ENCODE results near the gene ZC3H12D.
"Not testable (repeated sequence)": the region's sequence is repeated elsewhere in the genome, so short reads cannot be mapped to it uniquely, and the experiment has no call there.

ZC3H12D gene

DNA sequence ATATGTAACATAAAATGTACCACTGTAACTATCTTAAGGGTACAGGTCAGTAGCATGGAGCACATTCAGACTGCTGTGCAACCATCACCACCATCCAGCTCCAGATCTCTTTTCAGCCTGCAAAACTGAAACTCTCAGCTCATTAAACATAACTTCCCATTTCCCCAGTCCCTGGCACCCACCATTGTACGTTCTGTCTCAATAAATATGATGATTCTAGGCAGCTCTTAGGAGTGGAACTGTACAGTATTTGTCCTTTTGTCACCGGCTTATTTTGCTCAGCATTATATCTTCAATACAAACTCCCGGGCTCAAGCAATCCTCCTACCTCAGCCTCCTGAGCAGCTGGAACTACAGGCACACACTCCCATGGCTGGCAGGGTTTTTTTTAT lies 1.5 kb downstream of the ZC3H12D start:
- DNase-seq = no peak

DNA sequence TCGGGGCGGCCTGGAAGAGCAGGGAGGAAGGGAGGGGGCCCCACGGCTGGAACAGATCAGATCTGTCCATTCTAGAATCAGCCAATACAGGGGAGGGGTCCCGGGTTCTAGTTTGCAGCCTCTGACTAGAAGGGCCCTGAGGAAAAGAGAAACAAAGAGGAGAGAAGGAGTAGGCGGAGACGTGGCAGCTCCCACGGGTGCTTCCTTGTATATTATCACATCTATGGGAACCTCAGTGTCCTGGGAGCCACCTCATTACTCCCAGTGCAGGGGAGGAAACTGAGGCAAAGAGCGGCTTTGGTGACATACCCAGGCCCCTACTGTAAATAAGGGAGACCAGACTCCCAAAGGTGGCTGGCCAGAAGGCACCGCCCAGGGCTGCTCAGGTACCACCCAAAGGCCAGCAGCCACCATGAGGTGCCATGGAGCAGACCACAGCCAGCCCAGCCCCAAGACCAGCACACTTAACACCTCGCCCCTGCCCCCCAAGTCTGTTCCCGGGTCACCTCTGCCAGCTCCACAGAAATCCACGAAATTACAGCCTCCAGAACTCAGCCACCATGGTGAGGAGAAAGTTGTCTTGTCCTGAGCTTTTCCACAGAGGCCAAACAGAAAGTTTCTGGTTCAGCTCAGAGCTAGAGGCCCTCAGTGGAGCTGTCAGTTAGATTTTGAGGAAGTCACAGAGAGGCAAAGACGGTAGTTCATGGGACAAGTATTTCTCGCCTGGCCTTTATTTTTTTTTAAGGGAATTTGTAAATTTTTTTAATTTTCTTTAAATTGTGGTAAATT lies 2.1 kb downstream of the ZC3H12D start:
- no peak for DNase-seq

DNA sequence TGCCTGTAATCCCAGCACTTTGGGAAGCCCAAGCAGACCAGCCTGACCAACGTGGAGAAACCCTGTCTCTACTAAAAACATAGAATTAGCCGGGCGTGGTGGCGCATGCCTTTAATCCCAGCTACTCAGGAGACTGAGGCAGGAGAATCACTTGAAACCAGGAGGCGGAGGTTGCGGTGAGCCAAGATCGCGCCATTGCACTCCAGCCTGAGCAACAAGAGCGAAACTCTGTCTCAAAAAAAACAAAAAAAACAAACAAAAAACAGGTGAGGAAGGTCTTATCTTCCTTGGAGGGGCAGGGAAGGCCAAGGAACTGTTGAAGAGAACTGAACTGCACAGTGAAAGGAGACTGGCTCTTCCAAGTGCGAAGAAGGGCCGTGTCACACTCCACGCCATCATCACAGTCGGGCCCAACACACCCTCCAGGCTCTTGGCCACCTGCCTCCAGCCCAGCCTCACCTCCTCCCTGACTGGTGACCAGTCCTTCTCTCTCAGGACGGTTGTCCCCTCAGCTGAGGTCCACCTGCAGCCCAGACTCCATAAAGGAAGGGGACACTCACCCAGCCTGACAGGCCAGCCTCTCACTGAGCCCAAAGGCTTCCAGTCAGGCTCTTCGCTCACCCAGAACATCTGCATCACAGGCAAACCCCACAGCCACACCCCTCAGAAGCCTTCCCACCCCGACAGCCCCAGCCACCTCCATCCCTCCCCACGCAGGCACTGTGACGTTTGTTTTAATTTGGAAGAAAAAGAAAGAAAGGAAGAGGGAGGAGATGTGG lies 4.1 kb downstream of the ZC3H12D start:
- DNase-seq = peak; percentile 49

DNA sequence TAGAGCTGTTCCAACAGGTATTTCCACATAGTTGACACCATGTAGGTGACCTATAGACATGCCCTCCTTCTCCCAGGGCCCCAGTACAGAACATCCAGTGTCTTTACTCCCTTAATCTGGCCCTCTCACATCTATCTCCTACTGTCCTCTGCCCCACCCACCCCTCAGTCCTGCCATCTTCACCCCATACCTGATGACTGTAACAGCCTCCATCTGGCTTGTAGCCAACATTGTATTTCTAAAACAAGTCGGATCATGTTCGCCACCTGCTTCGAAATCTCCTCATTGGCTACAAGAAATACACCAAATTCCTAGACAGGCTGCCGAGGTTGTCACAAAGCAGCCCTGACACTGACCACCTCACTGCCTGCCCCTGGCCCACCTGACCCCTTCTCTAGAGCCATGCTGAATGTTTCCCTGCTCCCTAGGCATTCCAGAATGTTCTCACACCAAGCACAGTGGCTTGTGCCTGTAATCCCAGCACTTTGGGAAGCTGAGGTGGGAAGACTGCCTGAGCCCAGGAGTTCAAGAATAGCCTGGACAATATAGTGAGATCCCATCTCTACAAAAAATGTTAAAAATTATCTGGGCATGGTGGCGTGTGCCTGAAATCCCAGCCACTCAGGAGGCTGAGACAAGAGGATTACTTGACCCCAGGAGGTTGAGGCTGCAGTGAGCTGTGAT lies 6.0 kb downstream of the ZC3H12D start:
- DNase-seq = no peak

DNA sequence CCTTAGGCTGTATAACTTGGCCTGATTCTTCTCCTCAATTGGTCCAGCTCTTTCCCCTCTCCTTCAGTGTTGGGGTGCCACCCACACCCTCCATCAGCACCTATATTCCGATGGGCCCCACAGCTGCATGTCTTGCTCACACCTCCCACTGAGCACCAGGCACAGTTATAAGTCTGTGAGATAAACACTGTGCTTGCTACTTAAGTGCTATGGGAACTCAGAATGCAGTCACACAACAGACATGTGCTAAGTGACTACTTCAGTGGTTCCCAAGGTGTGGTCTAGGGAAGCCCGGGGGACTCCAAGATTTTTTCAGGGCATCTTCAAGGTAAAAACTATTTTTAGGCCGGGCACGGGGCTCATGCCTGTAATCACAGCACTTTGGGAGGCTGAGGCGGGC lies 7.3 kb downstream of the ZC3H12D start:
- DNase-seq = no peak

DNA sequence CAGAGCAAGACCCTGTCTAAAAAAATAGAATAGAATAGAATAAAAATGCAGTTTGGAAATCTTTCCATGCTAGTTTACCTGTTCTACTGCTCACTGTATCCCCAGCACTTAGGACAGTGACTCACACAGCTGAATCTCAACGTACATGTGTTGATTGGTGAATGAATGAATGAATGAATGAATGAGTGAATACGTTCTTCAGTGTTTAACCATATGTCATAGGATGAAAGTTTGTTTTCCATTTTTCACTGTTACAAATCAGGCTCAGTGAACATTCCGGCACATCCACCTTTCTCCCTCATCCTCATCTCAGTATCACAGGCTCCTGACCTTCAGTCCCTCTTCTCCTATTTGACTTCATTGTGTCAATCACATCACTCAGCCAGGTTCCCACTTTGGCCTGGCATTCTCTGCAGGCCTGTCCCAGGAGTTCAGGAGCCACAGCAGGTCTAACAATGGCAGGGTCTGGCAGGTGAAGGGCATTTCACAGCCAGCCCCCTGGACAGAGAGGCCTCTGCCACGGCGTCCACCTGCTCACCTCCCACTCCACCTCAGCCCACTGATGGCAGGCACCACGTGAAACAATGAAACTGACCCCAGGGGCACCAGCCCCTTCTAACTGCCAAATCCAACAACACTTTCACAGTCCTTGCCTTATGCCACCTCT lies 7.9 kb downstream of the ZC3H12D start:
- DNase-seq = no peak

DNA sequence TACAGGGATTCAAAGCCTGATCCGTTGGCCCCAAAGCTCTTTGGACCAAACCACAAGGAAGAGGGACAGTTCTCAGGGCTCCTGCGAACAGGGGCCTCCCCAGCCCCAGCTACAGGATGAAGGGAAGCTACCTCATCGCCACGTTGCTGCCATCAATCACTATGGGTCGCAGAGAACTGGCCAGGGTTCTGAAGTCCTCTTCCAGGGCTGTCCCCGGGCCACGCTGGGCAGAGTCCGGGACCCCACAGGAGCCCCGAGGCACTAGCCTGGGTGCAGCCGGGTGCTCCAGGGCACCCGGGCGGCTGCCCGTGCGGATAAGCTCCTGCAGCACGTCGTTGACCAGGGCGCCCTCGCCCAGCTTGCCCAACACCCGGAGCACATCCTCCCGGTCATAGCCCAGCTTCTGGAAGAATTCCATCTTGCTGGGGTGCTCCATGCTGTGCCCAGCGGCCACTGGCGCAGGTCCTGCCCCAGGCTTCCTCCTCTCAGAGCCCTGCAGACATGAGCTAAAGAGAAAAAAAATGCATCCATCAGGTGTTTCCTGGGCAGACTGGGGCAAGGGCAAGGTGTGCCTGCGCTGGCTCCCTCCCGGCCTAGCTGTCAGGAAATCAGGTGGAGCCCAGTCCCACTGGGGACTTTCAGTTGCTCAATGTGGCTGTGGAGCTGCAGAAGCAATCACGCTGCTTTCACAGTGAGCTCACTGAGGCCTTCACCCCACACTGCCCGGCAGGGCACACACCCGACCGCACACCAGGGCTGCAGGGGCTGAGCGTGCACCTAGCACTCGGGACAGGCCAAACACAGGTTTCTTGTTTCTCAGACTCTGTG lies 10.5 kb downstream of the ZC3H12D start:
- no peak for DNase-seq

DNA sequence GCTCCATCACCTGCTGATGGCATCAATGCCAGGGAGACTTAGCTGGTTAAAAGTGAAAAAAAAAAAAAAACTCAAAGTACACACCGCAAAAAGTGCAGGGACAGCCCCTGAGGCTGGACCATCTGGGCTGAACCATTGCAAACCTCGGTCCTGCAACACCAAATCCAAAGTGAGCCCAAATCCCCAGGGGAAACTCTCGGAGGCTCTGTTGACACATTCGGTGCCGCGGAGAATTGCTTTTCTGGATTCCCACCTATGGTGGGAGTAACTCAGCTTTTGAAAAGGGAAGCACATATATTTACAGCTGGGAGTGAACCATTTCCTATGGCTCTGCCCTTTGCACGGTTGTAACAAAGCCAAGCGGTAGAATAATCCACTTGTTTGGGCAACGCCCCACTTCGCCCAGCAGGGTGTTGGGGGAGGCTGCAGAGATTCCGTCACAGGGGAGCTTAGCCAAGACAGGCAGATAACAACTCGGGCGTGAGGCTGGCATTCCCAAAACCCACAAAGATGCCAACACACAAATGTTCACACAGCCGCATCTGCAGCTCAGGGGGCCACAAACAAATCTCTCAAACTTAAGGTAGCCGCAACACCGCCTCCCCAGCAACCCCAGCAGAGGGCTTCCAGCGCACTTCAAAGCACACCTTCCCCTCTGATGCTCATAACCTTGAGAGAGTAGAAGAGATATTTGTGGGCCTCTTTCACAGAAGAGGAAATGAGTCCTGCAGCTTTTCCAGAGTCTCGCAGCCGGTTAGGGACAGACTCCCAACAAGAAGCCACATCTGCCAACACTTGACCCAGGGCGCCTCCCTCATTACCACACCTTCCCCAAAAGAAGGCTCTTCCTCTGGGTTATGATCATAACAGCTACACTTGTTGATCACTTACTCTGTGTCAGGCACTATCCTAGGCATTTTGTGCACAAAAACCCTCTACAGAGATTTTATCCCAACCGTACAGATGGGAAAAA lies 11.4 kb downstream of the ZC3H12D start:
- no peak for DNase-seq

DNA sequence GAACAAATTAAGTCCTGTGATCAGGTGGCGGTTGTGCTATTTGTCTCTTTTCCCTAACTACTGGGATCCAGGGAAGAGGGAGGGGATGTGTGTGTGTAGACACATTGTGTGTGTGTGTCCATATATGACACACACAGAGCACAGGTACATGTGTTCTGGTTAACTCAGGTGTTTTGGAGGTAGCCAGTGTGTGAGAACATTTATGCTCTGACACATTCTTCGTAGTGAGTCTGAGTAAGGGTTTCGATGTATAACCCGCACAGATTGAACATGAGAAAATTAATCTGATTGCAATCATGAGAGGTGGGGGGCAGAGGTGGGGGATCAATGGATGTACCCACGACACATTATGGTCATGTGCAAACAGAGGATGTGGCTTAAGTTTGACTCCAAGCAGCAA lies 12.6 kb downstream of the ZC3H12D start:
- no peak for DNase-seq

DNA sequence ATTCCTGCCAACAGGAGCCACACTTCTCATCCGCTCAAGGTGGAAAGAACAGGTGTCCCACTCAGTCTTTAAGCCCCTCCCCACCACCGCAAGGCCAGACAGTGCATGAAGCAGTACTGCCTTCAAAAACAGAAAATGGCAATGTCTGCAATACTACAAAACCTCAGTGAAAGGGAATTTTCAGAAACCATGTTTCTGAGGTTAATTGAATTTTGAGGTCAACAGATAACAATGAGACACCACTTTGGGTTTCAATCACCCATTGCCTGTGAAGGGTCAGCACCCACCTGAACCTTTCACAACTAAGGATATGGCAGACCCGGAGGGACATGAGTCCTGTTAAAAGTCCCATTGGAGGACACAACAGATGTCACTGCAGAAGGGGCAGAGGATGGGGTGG lies 13.0 kb downstream of the ZC3H12D start:
- DNase-seq = no peak

DNA sequence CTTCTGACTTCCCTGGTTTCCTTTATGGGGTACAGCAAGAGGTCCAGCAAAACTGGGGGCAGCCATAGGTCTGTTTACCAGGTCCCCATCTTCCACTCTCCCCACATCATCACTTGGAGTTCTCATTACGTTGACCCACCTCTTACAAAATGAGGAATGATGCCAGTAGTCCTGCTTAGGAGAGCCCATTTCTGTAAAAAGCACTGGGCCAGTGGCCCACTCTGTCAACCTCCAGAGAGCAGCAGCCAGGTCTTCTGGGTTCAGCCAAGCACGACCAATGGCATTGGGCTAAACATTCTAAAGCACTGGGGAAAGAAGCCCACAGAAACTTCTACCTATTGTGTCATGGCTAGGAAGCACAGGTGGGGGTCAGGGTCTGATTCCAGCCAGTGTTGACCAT lies 13.9 kb downstream of the ZC3H12D start:
- DNase-seq = no peak

DNA sequence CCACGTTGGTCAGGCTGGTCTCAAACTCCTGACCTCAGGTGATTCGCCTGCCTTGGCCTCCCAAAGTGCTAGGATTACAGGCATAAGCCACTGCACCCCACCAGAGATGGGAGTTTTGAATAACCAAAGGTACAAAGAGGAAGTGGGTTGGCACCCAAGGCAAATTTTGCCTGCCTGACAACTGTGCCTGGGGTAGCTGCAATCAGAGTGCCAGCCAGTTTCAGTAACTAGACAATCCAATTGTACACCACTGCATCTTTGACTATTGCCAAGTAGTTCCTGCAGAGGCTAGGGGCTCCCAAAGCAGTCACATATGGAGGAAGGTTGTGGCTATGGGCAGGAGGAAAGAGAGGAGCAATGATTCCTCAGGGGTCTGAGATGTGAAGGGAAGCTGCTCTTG lies 16.6 kb downstream of the ZC3H12D start:
- no peak for DNase-seq

DNA sequence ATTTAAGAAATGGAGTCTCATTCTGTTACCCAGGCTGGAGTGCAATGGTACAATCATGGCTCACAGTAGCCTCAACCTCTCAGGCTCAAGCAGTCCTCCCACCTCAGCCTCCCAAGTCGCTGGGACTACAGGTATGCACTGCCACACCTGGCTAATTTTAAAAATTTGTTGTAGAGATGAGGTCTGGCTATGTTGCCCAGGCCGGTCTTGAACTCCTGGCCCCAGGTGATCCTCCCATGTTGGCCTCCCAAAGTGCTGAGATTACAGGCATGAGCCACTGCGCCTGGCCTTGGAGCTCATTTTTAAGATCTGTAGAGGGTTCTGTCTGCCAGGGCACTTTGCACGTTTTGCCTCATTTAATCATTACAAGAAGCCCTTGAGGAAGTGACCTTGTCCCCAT lies 17.5 kb downstream of the ZC3H12D start:
- DNase-seq = no peak

DNA sequence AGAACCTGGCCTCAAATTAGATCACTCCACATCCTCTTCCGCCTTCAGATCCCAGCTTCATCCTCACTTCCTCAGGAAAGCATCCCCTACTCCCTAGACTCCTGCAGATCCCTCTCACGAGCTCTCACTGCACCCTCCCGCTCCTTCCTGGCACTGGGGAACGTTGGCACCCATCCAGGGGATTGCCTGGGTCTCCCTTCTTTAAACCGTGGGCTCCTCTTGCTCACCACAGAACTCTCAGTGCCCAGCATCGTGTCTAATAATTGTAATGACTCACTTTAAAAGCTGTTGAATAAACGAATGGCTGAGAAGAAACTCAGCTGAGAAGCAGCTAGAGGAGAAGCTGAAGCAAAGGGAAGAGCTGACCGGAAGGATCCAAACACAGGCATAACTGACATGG lies 20.4 kb downstream of the ZC3H12D start:
- DNase-seq = no peak

DNA sequence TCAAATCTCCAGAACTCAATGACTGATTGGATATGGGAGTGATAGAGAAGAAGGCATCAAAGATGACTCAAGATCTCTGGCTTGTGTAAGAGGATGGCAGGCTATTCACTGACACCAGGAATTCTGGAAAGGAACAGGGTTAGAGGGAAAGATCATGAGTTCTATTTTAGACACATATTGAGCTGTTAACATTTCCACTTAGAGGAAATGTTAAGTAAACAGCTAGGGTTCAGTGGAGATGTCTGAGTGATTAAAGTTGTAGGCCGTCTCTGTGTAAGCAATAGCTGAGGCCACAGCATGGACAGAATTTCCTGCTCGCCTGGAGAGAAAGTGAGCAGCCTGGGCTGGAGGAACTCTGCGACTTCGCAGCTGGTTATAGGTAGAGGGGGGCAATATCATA lies 21.0 kb downstream of the ZC3H12D start:
- DNase-seq = no peak

DNA sequence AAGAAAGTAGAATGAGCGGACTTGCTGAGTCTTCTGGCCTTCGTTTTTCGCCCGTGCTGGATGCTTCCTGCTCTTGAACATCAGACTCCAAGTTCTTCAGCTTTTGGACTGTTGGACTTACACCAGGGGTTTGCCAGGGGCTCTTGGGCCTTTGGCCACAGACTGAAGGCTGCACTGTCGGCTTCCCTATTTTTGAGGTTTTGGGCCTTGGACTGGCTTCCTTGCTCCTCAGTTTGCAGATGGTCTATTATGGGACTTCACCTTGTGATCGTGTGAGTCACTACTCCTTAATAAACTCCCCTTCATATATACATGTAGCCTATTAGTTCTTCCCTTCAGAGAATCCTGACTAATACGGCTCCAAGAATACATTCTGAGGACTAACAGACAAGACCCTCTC lies 22.1 kb downstream of the ZC3H12D start:
- not testable (repeated sequence) for DNase-seq

DNA sequence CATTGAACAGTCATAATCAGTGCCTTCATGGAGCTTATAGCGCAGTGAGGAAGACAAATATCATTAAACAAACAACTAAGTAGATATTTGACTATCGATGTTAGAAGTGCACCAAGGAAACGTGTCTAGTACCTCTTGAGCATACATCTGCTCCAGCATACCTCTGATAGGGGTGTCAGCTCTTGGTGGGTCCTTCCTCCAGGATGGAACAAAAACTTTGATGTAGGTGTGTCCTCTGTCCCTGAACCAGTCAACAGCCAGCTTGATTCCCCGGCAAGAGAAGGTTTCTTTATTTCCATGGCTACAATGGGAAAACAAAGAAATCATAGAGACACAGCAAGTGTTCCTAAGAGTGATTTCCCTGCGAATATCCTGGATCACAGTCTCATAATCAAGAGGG lies 23.1 kb downstream of the ZC3H12D start:
- DNase-seq = no peak

DNA sequence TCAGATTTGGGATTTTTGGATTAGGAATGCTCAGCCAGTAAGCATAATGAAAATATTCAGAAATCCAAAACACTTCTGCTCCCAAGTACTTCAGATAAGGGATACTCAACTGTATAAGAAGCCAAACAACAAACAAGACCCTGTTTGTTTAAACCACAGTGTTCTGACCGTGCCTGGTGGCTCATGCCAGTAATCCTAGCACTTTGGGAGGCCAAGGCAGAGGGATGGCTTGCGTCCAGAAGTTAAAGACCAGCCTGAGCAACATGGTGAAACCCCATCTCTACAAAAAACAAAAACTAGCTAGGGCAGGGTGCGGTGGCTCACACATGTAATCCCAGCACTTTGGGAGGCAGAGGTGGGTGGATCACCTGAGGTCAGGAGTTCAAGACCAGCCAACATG lies 24.6 kb downstream of the ZC3H12D start:
- not testable (repeated sequence) for DNase-seq

DNA sequence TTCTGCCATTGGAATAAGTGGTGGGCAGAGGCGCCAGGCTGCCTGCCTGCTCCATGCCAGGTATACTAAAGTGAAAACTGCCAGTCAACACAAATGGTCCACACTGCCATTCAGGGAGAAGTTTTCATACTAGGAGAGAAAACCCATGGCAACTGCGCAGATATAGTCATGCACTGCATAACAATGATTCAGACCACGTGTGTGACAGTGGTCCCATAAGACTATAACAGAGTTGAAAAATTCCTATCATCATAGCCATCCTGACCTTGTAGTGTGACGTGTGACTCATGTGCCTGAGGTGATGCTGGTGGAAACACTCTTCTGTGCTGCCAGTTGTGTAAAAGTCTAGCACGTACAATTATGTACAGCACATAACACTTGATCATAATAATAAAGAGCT lies 25.1 kb downstream of the ZC3H12D start:
- no peak for DNase-seq

DNA sequence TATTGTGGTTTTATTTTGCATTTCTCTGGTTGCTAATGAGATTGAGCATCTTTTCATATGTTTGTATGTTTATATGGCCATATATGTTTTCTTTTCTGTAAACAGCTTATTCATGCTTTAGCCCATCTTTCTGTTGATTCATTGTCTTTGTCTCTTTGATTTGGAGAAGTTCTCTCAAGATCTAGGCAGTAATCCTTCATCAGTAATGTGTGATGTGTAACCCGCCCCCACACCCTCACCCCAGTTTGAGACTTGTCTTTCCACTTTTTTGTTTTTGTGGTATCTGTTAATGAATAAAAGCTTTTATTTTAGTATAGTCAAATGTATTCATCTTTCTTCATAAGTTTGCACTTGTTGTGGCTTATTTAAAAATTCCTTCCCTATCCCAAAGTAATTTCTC lies 26.0 kb downstream of the ZC3H12D start:
- DNase-seq = no peak

DNA sequence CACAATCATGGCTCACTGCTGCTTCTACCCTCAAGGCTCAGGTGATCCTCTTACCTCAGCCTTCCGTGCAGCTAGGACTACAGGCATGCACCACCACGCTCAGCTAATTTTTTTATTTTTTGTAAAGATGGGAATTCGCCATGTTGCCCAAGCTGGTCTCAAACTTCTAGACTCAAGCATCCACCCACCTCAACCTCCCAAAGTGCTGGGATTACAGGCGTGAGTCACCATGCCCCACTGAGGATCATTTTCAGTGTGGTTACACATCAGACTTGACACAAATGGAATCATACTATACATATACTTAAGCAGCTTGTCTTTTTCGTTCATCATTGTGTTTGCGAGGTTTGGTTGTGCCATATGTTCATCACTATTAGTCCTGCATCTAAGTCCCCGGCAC lies 26.6 kb downstream of the ZC3H12D start:
- no peak for DNase-seq
